LNCAP (cell line): Measurements from ENCODE around the gene BCOR.

Experiments used
- TF ChIP-seq, protein P1 (sequence below): fragments of 450-650 bp; IDR thresholded peaks from 2 replicates; pipeline ENCODE4 v1.5.1; 2017; ENCODE audit warnings: mild to moderate bottlenecking

The BCOR gene

DNA sequence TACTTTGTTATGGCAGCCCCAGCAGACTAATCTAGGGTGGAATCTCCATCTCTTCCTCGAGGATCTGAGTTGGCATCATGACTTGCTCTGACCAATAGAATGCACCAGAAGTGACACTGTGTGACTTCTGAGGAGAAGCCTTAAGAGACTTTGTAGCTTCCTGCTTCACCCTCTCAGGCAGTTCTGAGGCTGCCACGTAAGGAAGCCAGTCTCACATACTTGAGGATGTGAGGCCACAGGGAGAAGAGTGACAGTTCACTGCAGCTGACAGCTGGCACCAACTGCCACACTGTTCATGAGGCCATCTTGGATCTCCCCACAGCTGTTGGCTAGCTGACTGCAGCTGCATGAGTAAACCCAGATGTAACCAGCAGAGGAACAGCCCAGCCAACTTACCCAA lies 29.3 kb upstream of the BCOR start:
- TF ChIP-seq, protein P1, sequence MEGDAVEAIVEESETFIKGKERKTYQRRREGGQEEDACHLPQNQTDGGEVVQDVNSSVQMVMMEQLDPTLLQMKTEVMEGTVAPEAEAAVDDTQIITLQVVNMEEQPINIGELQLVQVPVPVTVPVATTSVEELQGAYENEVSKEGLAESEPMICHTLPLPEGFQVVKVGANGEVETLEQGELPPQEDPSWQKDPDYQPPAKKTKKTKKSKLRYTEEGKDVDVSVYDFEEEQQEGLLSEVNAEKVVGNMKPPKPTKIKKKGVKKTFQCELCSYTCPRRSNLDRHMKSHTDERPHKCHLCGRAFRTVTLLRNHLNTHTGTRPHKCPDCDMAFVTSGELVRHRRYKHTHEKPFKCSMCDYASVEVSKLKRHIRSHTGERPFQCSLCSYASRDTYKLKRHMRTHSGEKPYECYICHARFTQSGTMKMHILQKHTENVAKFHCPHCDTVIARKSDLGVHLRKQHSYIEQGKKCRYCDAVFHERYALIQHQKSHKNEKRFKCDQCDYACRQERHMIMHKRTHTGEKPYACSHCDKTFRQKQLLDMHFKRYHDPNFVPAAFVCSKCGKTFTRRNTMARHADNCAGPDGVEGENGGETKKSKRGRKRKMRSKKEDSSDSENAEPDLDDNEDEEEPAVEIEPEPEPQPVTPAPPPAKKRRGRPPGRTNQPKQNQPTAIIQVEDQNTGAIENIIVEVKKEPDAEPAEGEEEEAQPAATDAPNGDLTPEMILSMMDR = no peak

DNA sequence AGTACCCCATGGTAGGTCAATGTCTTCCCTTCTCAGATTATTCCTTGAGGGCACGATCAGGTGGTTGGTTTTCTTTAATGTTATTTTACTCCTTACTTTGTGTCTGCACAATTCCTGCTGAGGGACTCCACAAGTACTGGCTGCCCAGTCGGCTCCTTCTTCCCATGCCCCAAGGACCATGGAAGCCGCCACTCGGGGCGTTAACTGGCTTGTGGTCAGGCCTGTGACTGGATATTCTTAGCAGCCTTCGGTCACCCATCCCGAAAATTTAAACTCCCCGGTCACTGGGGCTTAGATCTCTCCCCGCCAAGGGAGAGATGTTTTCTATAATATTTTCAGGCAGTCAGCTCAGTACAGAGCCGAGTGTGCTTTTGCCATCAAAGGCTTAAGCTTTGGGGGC lies 24.7 kb upstream of the BCOR start:
- TF ChIP-seq, protein P1 = no peak

DNA sequence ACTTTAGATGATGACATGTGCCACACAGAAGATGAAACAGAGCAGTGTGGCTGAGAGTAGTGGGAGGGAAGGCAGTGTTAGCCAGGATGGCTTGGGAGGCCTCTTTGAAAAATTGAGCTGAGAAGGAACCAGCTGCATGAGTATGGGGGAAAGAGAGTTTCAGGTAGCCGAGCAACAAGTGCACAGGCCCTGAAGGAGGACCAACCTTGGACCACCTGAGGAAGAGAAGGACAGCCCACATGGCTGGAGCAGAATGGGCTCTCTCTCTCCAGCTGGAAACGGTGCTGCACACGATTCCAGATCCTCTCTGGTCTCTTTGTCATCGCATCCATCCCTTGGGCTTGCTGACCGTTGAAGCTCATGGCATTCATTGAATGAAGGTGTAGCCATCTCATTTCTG lies 23.9 kb upstream of the BCOR start:
- TF ChIP-seq, protein P1 = no peak

DNA sequence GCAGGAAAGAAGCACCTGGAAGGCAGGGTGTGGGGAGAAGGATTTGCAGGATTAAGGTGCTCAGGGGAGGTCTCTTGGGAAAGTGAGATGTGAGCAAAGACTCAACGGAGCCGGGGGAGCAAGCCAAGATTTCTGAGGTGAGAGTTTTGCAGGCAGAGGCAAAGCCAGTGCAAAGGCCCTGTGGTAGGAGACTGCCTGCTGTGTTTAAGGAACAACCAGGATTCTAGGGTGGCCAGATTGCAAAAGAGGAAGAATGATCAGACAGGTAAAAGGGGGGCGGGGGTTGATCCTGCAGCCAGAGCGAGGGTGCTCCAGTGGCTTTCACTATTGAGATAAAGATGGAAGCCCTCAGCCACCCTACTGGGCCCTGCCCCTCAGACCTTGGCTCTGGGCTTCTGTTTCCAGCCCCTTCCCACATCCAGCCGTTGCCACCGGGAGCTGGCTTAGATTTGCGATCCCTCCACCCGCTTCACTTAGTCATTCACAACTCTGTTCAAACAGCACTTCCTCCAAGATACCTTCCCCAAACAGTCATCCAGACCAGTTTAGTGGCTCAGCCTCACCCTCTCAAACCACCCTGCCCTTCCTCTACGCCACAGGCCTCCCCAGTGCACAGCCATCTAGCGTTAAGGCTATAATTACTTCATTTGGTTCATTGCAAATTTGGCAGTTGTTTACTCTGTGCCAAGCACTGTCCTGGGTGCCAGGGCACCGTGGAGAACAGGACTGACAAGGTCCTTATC lies 23.3 kb upstream of the BCOR start:
- TF ChIP-seq, protein P1 = no peak

DNA sequence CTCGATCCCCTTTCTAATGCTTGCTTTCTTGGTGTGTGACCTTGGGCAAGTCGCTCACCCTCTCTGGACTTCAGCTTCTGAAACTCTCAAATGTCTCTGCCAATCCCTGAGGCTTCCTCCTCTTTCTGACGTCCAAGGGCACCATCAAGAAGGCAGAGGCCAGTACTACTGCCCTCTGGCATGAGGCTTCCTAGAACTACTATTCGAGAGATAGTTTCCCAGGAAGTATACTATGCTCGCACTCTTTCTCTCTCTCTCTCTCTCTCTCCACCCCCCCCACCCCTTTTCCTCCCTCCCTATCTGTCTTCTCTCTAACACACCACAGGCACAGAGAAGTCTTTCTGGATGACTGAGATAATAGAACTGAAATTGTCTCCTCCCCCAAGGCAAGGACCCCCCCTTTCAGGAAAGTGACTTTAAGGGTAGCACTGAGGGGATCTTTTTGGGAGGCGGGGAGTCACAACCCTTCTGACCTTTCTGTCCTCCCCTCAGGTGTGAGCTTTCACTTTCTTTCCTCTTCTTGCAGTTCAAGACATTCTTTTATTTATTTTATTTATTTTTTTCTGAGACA lies 20.0 kb upstream of the BCOR start:
- TF ChIP-seq, protein P1 = no peak

DNA sequence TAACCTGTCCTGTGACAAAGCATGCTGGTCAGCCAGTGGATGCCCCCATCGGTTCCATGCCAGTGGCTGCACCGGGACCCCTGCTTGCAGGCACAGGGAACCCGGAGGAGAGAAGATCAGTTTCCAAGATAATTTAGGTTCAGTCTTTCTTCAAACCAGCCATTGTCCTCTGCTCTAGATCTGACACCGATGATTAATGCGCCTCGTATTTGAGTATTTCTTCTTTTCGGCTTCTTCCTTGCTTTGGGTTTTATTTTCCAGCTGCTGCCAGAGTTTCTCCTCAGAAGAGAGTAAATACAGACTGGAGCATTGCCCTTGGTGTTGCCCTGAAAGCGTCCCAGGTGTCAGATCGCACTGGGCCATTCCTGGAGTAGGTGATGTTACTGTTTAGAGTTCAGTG lies 19.2 kb upstream of the BCOR start:
- TF ChIP-seq, protein P1 = no peak

DNA sequence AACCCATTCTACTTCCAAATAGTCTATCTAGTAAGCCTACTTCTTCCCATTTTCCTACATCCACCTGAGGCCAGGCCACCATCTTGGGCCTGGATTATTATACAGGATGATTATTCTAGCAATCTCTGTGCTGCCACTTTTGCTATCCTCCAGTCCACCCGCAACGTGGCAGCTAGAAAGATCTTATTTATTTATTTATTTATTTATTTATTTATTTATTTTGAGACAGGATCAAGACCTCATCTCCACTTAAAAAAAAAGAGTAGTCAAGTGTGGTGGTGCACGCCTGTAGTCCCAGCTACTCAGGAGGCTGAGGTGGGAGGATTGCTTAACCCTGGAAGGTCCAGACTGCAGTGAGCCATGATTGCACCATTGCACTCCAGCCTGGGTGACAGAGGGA lies 15.2 kb upstream of the BCOR start:
- TF ChIP-seq, protein P1 = no peak
